CD4-positive, alpha-beta T cell treated with Interferon alpha-2 for 1 hour (primary cell): ENCODE results near the gene VTI1A.

Experiments
- DNase-seq, 2 donors: peaks; one replicate each; pipeline ENCODE4 v3.0.0-alpha.2; 2020 to 2022

Gene VTI1A

DNA sequence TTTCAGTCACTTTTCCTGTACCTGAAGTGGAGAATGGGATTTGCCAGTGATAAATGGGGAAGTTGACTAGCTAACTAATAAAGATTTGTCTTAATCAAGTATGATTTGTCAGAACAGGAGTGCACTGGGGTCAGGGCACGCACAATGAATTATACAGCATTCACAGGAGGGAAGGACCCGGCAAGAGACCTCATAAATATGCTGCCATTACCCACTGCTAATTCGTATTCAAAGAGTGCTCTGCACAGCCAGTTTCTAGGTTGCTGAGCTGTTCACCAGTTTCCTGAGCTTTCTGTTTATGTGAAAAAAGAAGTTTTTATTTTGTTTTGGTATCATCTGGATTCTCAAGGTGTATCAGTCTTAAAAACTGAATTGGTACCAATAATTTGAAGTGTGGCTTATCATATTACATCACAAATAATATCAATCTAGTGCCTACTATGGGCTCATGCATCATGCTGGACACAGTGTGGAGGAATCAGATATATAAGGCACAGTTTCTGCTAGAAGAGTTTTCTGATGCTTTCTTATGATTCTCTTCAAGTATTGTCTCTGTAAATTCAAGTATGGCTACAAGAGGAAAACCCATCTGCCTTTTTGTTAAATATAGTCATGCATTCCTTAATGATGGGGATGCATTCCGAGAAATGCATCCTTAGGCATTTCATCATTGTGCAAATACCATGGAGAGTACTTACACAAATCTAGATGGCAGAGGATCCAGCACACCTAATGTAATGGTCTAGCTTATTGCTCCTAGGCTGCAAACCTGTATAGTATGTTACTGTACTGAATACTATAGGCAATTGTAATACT, 202.2 kb downstream of the VTI1A start:
- no peak for DNase-seq

DNA sequence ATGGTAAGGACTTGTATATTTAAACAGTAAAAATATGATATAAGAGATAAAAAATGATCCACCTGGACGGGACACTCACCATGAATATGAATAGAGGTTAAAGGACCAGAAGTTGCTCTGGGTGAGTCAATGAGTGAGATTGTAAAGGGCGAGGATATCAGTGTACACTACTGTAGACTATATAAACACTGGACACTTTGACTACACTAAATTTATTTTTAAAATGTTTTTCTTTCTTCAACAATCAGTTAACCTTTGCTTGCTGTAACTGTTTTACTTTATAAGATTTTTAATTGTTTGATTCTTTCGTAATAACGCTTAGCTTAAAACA, 202.8 kb downstream of the VTI1A start:
- no peak for DNase-seq

DNA sequence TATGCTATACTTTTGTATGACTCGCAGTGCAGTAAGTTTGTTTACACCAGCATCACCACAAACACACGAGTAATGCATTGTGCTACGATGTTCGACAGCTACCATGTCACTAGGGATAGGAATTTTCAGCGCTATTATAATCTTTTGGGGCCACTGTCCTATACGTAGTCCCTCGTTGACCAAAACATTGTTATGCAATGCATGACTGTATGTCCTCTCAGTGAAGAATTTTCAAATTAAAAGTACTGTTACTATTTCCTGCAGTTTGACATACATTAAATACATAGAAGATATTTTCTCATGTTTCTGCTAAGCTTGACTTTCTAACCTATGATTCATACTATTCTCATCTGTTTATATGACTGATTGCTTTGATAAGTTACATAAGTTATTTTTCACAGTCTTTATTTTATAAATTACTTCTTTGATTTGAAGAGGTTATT, 203.6 kb downstream of the VTI1A start:
- DNase-seq: no peak

DNA sequence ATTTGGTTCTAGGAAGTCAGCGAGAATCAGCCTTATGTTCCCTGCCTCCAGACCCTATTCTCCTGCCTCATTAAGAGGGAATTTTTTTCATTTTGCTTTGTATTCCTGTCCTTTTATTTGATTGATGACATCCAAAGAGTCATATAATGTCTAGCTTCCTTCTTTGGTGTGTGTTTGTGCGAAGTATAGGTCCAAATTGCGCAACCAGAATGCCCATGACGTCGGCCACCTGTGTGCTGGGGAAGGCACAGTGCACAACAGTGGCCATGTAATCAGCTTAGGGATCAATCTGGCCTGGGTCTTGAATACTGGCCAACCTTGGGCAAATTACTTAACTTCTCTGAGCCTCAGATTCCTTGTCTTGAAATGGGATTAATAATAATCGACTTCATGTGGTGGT, 206.2 kb downstream of the VTI1A start:
- no peak for DNase-seq

DNA sequence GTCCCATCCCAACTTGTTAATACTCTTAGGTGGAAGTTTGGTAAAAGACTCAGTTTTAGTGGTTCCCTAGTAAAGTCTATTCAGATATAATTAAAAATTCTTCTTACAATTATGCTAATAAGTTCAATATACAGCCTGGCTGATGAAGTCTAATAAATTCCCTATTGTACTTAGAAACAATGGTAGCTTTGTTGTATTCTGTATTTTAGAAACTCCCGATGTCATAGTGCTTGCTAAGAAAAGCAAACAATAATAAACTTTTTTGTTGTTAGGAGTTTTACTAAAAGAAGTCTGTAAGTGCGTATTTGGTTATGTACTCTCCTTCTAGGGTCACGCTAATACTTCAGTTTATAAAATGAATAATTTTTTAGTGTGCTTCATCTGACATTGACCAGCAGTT, 206.8 kb downstream of the VTI1A start:
- no peak for DNase-seq

DNA sequence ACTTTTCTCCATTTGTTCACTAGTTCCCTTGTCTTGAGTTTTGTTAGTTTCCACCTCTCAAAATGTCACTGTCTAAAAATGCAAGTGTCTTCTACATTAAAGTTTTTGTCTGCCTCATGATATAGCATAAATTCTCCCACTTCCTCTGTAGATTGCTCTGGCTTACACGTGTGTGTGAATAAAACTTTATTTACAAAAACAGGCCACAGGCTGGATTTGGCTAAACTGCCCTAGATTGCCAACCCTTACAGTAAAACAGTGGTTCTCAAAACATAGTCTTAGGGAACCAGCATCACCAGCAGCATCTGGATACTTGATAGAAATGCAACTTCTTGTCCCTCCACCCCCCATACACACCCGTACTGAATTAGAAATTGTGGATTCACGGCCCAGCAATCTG, 207.8 kb downstream of the VTI1A start:
- DNase-seq: no peak

DNA sequence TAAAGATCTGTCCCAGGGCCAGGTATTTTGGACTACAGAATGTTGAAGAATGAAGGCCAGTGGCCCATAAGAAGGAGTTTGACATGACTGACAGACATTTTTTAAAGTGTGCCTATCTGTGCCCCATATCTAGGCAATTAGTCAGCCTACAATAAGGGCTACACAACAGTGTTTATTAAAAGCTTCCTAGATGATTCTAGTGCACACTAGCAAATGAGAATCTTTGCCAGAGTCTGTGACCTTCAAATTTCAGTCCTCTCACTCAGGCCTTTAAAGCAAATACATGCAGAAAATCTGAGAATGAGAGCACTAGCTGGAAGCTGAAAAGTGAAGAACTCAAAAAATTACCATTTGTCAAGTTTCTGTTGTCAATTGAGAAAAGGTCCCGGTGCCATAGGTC, 208.7 kb downstream of the VTI1A start:
- no peak for DNase-seq

DNA sequence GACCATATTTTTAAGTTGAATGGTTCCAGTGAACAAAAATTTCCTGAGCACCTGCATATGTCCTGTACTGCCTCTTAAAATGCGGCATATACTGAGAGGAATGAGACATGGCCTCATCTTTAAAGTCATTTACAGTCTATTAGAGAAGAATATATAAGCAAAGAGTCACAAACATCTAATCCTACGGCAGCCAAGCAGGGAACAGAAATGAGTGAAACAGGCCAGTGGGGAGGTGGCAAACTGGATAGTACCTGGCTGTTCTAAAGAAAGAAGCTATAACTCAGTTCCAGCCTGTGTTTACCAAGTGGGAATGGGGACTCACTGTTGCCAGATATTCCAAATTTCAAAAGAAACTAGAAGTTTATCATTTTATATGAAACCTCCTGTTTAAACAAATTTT, 211.4 kb downstream of the VTI1A start:
- no peak for DNase-seq

DNA sequence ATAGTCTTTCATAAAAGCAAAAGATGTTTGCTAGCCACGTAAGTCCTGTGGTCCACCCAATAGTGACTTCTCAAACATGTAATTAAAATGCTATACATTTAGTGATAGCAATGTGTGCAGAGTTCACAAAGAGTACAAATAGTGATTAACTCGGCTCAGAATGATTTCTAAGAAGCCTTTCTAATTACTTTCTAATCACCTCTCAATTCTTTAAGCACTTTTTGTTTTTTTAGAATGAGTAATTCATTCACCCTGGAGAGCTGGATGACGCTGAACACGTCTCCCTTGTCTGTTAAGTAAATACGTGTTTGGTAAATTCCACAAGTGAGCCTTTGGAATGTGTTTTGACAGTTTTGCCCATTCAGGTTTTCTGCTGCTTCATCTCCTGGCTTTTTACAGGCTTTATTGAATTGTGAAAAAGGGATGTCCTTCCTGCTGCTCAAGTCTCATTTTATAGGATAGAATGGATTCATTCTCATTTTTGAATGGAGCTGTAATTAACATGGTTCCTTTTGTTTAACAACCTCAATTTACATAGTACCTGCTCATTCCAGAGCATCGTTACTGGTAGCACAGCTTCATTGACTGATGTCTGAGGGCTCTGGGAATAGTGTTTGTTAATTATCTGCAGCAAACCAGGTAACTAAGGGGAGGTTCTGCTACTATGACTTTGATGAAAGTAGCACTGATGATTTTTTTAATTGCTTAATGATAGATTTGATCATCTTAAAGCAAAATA, 212.1 kb downstream of the VTI1A start:
- no peak for DNase-seq

DNA sequence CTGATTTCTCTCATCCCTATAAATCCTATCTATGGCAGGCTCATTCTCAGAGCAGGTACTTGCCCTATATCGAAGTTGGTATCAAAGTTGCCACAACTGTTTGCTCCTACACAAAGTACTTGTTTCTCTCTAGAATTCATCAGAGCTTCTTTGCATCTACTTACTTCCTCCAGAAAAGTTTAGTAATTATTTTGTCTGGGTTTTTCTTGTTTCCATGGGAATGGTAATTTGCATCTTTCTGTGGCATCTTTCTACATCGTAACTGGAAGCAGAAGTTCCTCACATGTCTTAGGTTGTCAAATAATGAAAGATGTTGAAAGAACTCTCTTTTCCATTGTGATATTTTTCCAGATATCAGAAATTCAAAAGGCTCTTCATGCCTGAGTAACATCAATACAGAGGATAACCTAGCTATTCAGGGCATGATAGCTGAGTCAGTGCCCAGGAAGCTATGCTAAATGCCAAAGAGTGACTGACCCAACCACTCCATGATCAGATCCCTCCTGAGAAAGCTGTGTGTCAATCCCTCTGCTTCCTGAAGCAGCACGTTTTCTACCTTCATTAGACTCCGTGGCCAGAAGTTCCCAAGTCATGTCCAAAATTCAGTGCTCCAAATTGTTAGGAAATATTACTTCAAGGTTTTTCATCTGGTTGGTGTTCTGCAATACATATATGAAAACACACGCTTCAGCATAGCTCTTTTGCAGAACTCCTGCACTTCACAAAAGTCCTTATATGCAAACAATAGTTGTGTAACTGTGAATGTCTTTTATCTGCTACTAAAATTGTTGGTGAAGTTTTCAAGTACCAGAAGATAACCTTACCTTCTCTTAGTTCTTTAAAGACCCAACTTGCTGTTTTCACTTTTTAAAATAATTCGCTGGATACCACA, 216.5 kb downstream of the VTI1A start:
- no peak for DNase-seq

DNA sequence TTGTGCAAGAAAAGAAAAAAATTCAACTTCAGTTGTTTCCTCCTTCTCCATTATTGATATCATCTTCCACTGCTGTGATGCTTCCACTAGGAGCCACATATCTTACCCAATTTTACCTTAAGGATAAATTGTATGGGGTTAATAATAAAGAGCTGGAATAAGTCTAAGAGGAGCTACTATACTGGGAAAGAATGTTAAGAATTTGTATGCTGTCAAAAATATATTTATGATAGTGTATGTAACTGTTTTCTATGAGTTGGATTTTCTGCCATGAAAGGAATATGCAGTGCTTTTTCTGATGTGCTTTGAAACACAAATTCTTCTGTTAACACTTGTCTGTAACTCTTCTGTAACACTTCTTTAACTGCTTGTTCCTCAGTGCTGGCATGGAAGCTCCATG, 219.1 kb downstream of the VTI1A start:
- DNase-seq: no peak

DNA sequence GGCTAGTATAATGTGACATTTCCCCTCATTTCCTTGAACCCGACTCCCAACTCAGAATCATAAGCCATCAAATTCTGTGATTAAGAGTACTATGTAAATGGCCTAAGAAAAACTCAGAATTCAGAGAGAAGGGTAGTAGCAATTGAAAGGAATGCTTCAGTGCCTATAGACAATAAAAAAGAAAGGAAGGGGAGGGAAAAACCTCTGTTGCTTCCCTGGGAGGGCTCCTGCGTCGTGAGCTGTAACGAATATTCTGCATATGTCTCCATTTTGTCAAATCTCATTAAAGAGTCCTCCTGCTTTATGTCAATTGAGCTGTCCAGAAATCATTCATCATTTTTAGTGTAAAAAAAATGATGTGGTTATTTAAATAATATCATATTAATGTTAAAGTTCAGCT, 223.0 kb downstream of the VTI1A start:
- DNase-seq: no peak

DNA sequence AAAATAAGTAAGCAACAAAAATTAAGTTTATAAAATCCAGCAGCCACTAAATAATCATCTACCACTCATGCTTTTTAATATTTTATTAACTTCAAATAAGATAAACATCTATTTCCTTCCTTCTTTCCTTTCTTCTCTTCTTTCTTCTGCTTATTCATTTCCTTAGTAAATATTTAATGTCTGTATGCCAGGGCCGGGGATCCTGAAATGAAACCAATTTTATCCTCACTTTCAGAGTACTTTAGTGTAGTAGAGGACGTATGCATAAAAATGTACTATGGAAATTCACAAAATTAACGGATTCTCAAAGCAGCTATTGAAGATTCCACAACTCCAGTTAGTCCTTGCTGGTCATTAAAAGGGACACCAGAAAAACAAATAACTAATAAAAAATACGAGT, 224.7 kb downstream of the VTI1A start:
- DNase-seq: no peak

DNA sequence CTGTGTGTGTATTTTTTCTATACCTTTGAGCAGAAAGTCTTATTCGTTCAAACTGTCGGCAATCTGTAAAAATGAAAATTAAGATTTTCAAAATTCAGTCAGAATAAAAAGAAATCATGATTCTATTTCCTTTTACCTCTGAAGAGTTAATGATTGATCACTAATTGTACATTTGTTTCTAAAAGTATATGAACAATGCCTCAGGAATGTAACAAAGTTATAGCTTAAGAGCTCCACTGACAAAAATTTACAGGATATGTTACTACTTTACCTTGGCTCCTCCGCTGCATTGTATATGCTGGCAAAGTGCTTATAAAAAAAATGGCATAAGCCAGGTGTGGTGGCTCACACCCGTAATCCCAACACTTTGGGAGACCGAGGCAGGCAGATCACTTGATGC, 225.7 kb downstream of the VTI1A start:
- no peak for DNase-seq

DNA sequence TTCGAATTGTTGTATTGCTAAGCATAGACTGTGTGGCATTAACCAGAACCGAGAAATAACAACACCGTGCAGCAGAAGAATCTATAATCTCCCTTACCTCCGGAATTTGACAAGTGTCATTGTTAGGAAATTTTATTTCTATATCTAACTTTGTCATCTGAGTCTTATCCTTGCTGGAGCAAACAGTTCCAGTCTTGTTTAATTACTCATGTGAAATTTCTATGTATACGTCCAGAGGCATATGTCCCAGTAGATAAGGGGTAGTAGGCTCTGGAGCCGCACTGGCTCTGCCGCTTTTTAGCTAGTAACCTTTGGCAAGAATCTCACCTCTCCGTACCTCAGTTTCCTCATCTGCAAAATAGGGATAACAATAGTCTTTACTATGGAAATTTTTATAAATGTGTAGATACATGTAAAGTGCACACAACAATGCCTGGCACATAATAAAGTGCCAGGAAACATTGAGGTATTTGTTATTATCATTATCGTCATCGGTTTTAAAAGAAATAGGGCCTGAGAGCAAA, 228.6 kb downstream of the VTI1A start:
- DNase-seq: no peak

DNA sequence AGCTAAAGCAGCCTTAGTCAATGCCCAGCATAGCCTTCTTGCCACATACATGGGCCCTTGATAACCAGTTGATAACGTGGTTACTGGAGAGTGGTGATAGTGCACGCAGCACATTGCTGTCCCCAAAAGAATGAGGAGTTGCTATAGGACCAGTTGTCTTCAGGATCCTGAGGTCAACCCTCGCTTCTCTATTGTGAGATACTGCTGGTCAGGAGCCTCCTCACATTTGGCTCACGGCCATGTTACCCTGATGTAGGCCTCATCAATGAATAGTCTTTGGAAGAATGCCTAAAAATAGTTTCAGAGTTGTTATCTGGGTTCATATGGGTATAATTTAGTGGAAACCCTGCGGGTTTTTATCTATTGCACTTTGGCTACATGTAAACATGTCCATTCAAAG, 230.7 kb downstream of the VTI1A start:
- no peak for DNase-seq

DNA sequence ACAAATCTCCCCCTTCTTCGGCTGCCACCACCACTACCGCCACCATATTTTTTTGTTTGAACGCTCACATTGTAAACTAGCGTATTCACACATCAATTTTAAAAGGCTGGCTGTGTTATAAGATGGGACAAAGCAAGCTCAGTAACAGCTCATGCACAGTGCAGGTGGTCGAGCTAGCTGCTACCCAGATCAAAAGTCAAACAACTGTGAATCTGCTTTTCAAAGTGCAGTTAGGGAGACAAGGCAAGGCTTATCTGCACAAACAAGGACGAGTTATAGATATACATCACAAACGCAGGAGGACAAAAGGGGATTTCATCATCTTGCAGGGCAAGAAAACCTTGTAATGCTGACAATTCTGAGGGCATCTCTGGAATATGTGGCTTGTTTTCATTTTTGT, 231.6 kb downstream of the VTI1A start:
- DNase-seq: no peak

DNA sequence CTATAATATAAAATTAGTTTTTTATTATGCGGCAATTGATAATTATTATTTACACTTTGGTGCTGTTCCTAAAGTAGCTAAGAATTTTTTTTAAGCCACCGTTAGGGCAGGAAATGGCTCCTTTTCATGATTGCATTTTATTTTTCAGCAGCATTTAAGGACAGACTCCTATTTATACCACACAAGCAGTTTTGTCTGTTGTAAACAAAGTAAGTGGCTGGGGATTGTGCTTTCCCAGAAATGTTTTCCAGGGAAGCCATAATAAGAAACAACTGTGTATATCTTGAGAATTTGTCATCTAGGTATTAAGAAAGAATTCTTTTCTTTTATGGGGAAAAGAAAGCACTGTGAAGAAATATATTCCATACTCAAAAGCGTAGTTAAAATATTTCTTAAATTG, 232.0 kb downstream of the VTI1A start:
- DNase-seq: no peak

DNA sequence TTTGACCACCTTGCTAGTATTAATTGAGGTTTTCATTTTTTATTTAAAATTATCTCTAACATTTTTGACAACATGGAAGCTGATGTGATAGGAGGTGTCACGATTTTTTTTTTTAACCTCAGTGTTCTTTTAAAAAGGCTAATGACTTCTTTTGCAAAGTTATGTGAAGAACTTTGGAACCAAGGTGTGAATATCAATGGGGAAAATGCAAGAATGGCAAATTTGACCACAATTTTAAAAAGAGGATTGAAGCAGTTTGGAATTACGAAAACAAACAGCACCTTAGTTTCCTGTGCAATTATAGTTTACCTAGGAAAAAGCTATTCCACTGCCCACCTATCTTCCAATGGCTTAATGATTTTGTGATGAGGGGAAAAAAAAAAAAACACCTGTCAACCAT, 232.4 kb downstream of the VTI1A start:
- DNase-seq: no peak

DNA sequence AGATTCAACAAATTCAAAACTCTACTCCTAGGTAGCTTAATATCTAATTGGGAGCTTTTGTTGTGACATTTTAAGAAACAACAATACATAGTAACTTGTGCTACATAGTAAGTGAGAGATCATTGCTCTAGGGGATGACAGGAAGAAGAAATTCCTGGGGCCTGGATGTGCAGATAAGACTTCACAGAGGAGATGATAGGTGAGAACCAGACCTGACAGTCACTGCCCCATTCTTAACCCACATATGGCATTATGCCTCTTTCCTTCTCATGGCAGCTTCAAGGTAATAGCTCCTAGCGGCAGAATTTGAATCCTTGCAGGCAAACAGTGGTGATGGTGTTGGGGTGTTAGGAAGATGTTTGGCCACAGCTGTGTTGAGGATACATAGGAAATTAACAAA, 233.6 kb downstream of the VTI1A start:
- no peak for DNase-seq

DNA sequence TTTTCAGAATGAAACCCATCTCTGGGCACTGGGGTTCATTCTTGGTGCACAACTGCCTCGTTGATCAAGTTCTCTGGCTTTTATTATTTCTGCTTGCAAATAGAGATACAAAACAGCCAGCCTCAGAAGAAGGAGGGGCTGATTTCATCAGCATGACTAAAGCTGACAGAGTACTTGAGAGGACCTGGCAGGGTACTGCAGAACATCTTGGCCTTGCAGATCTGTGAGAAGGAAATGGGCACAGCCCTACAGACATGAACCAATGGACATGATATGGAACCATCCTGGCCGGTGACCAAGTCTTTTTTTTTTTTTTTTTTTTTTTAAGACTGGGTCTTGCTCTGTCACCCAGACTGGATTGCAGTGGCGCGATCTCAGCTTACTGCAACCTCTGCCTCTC, 240.6 kb downstream of the VTI1A start:
- DNase-seq: no peak

DNA sequence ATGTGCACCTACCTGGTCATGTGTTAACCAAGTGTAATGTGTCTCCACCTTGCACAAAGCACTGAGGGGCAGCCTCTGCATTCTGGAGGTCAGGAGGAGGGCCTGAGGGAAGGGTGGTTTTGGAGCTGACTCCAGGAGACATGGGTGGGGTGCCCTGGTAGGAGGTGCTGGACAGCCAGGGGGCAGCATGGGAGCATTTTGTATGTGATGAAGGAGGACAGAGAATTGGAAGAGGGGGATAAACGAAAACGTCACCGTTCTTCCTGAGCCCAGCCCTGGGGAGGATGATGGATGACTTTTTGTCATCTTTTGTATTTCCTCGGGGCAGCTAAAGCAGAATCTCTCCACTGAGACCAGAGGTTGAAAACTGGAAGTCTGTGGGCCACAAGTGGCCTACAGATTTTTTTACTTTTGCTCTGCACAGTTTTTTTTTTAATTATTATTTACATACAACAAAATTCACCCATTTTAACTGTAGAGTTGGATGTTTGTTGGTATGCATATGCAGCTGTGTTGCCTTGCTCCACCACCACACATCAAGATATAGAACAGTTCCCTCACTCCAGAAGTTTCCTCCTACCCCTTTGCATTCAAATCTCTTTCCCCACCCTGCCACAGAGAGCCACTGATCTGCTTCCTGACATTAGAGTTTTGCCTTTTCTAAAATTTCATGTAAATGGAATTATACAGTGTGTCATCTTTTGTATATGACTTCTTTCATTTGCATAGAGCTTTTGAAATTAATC, 242.5 kb downstream of the VTI1A start:
- DNase-seq: no peak

DNA sequence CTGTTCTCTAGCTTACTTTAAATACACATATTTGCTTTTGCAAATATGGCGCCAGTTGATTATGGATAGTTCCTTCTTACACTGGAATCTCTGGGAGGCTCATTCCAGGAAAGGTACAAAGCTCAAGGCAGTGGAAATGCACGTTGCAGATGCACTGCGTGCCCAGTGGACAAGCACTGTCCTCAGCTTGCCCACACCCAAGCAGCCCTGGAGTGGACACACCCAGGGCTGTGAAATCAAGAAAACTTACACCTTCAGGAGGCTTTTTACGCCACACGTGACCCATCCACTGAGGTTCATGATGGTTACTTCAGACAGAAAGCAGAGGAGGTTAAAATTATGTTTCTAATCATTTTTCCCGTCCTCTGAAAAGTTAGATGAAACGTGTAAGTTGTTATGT, 248.5 kb downstream of the VTI1A start:
- no peak for DNase-seq
